Spleen (tissue), 11 donors: ENCODE measurements around the gene CCL22. TPM values are rescaled to one million over a fixed set of nuclear protein-coding genes. Genes with fewer than 3 reads are reported as not detected.
"Not testable (repeated sequence)": the region's sequence is repeated elsewhere in the genome, so short reads cannot be mapped to it uniquely, and the experiment has no call there.

ENCODE experiments used
- DNase-seq: peaks from one replicate; pipeline ENCODE4 v3.0.0-alpha.2; 2020
- H3K27ac ChIP-seq, 8 donors: fragments of 200-600 bp; sonication (generic) in 7 of 8; 1 replicate in 4 of 8; 2 replicates in 4 of 8; pipeline versions ENCODE4 v1.5.0 to v1.8.0; 2016 to 2021; ENCODE audit warnings: inconsistent platforms in 4 of 8, mild to moderate bottlenecking in 4 of 8, moderate library complexity in 1 of 8
- H3K27me3 ChIP-seq, 7 donors: fragments of 200-600 bp; sonication (generic) in 6 of 7; replicated peaks in 1 of 7; 1 replicate in 4 of 7; 2 replicates in 3 of 7; pipeline versions ENCODE4 v1.5.0 to v1.8.0; 2016 to 2021; ENCODE audit warnings: inconsistent platforms in 3 of 7, mild to moderate bottlenecking in 1 of 7
- H3K36me3 ChIP-seq, 6 donors: fragments of 200-600 bp; sonication (generic) in 5 of 6; 1 replicate in 4 of 6; 2 replicates in 2 of 6; pipeline versions ENCODE4 v1.5.0 to v1.8.0; 2016 to 2021; ENCODE audit warnings: inconsistent platforms in 2 of 6
- H3K4me1 ChIP-seq, 6 donors: fragments of 200-600 bp; sonication (generic) in 5 of 6; 1 replicate in 3 of 6; 2 replicates in 3 of 6; pipeline versions ENCODE4 v1.5.0 to v1.8.0; 2016 to 2021; ENCODE audit warnings: inconsistent platforms in 3 of 6
- H3K4me3 ChIP-seq, 8 donors: fragments of 200-600 bp; sonication (generic) in 7 of 8; 1 replicate in 4 of 8; 2 replicates in 4 of 8; pipeline versions ENCODE4 v1.5.0 to v1.8.0; 2016 to 2021; ENCODE audit warnings: inconsistent platforms in 4 of 8, mild to moderate bottlenecking in 4 of 8, moderate library complexity in 2 of 8
- H3K9me3 ChIP-seq, 8 donors: fragments of 200-600 bp; sonication (generic) in 7 of 8; 1 replicate in 4 of 8; 2 replicates in 4 of 8; pipeline versions ENCODE4 v1.5.0 to v1.8.0; 2016 to 2021; ENCODE audit warnings: inconsistent platforms in 4 of 8
- CTCF ChIP-seq, 11 experiments: fragments of 200-600 bp in 7 of 11; fragments of 450-650 bp in 4 of 11; sonication (generic) in 4 of 11; IDR thresholded peaks in 8 of 11; conservative IDR thresholded peaks in 3 of 11; 1 replicate in 7 of 11; 2 replicates in 4 of 11; pipeline versions ENCODE4 v1.4.0 to v1.8.0; 2016 to 2021; ENCODE audit warnings: antibody characterized with exemption in 11 of 11, inconsistent platforms in 4 of 11, mild to moderate bottlenecking in 1 of 11
- POLR2A ChIP-seq, 3 donors: fragments of 450-650 bp; IDR thresholded peaks; one replicate each; pipeline ENCODE4 v1.5.1; 2017; ENCODE audit warnings: antibody characterized with exemption in 3 of 3, mild to moderate bottlenecking in 1 of 3
- POLR2AphosphoS5 ChIP-seq, 3 donors: sonication (generic); formaldehyde crosslinking; IDR thresholded peaks; one replicate each; pipeline ENCODE4 v1.5.1; 2017; ENCODE audit warnings: antibody characterized with exemption in 3 of 3
- WGBS, 5 donors: extraction: QIAGEN DNeasy Blood & Tissue Kit in 3 of 5; methylation state at CpG; one replicate each; pipeline versions ENCODE4 v1.1.5 to v1.1.7; 2013 to 2018; 5-methylcytosine and 5-hydroxymethylcytosine counted together
- intact Hi-C: fragments of 100-400 bp; cut with DNase I; formaldehyde crosslinking; loops from one replicate; pipeline ENCODE4 v1.15.0; 2023; ENCODE audit warnings: low total_unique reads
- polyA plus RNA-seq, 3 donors: library from polyadenylated mRNA; stranded (reverse); fragments of 200-250 nt; gene quantifications; one replicate each; pipeline ENCODE4 v1.2.1, GENCODE V29; 2013
- total RNA-seq, 7 donors: library from RNA; depleted of rRNA in 3 of 7; stranded (reverse); fragments of >200 nt in 3 of 7; fragmentation: NEBNext Ultra II Directional in 4 of 7; extraction: Animal tissue kit (Norgen Biotek cat#: 25700) in 4 of 7; gene quantifications; one replicate each; pipeline versions ENCODE4 v1.1.0 to v1.2.1, GENCODE V29; 2016 to 2021
- donor health status: healthy with polysubstance abuse.
- donor health status: DM: no; HTN: no; CAD: no; lungs with moderate emphysema.
- donor health status: DM: no; HTN: no; CAD: no.
- donor health status: Bipolar disorder and iron deficiency.
- donor health status: healthy.
- donor health status: DM: no; HTN: no; CAD: no.
- donor health status: DM: yes; HTN: yes; CAD: no.

The CCL22 gene
- total and polyA plus RNA-seq, 10 donors: 0.51 to 6.9 (median 1.7) TPM

- Histone ChIP-seq H3K4me3 (no peak overlapping the region), H3K4me1 (no peaks in the 10 kb centered on the region), H3K9me3 (peaks cover 0 to 25% (median 3%) of the 10 kb centered on the region in 8 donors), H3K36me3 (no peaks in the 10 kb centered on the region), H3K27me3 (peaks cover 0 to 4% (median 0%) of the 10 kb centered on the region in 7 donors), H3K27ac (no peak overlapping the region)
- WGBS, 5 donors: 78 to 100% (median 97%) methylated on average over 1 of the region's 1 CpG
- intact Hi-C loops: no loop called here
- TF ChIP-seq POLR2AphosphoS5 (IDR thresholded peaks at IDR 0.05) (no peak), POLR2A (IDR thresholded peaks at IDR 0.05) (no peak), CTCF (IDR thresholded peaks at IDR 0.05 in 8 of 11, conservative IDR thresholded peaks at IDR 0.05 in 3 of 11) (no peak)
- DNase-seq: no peak
Measured at GRCh38 chr16:57333402-57333801, 25.2 kb upstream of the CCL22 start.

GRCh38 chr16:57335366-57335765, 23.2 kb upstream of the CCL22 start:
- 58 to 88% (median 83%) methylated on average over 4 of the region's 4 CpGs for WGBS, 5 donors
- Histone ChIP-seq H3K27ac (no peak overlapping the region), H3K27me3 (peaks cover 0 to 4% (median 0%) of the 10 kb centered on the region in 7 donors), H3K4me3 (no peak overlapping the region), H3K4me1 (peaks cover 0 to 12% (median 4%) of the 10 kb centered on the region in 6 donors), H3K36me3 (no peaks in the 10 kb centered on the region), H3K9me3 (peaks cover 0 to 25% (median 3%) of the 10 kb centered on the region in 8 donors)
- no peak for DNase-seq
- intact Hi-C loops: no loop called here
- no peak for TF ChIP-seq CTCF (IDR thresholded peaks at IDR 0.05 in 8 of 11, conservative IDR thresholded peaks at IDR 0.05 in 3 of 11)
- TF ChIP-seq POLR2A (IDR thresholded peaks at IDR 0.05): no peak
- no peak for TF ChIP-seq POLR2AphosphoS5 (IDR thresholded peaks at IDR 0.05)

GRCh38 chr16:57341062-57341440, 17.5 kb upstream of the CCL22 start:
- WGBS, 5 donors: 34 to 49% (median 41%) methylated on average over 6 of the region's 6 CpGs
- intact Hi-C loops: no loop called here
- no peak for DNase-seq
- no peak overlapping the region for H3K27ac ChIP-seq
- no peaks in the 10 kb centered on the region for H3K36me3 ChIP-seq
- peaks cover 0 to 13% (median 0%) of the 10 kb centered on the region in 8 donors for H3K9me3 ChIP-seq
- H3K4me3 ChIP-seq: no peak overlapping the region
- TF ChIP-seq POLR2AphosphoS5 (IDR thresholded peaks at IDR 0.05): no peak
- no peak for TF ChIP-seq POLR2A (IDR thresholded peaks at IDR 0.05)
- TF ChIP-seq CTCF (IDR thresholded peaks at IDR 0.05 in 8 of 11, conservative IDR thresholded peaks at IDR 0.05 in 3 of 11): no peak
- peaks cover 0 to 32% (median 7%) of the 10 kb centered on the region in 6 donors for H3K4me1 ChIP-seq
- peaks cover 0 to 16% (median 0%) of the 10 kb centered on the region in 7 donors for H3K27me3 ChIP-seq

GRCh38 chr16:57341441-57342303, 16.9 kb upstream of the CCL22 start:
- 51 to 70% (median 67%) methylated on average over 8 of the region's 8 CpGs for WGBS, 5 donors
- H3K27ac ChIP-seq: no peak overlapping the region

GRCh38 chr16:57342606-57343005, 16.0 kb upstream of the CCL22 start:
- intact Hi-C loops, H3K27ac ChIP-seq, H3K9me3 ChIP-seq, H3K36me3 ChIP-seq, H3K4me3 ChIP-seq, DNase-seq: not testable (repeated sequence)
- WGBS, 5 donors: 89 to 97% (median 95%) methylated on average over 9 of the region's 9 CpGs
- Histone ChIP-seq H3K4me1 (peaks cover 0 to 32% (median 7%) of the 10 kb centered on the region in 6 donors), H3K27me3 (peaks cover 0 to 18% (median 0%) of the 10 kb centered on the region in 7 donors)

More at GRCh38 chr16:57341441-57342303, 16.9 kb upstream of the CCL22 start:
- Histone ChIP-seq H3K4me1 (peaks cover 0 to 32% (median 7%) of the 10 kb centered on the region in 6 donors), H3K36me3 (no peaks in the 10 kb centered on the region), H3K9me3 (peaks cover 0 to 13% (median 0%) of the 10 kb centered on the region in 8 donors), H3K4me3 (no peak overlapping the region), H3K27me3 (peaks cover 0 to 16% (median 0%) of the 10 kb centered on the region in 7 donors)
- intact Hi-C loops: no loop called here
- DNase-seq: no peak
- TF ChIP-seq CTCF (IDR thresholded peaks at IDR 0.05 in 8 of 11, conservative IDR thresholded peaks at IDR 0.05 in 3 of 11) (no peak), POLR2A (IDR thresholded peaks at IDR 0.05) (no peak), POLR2AphosphoS5 (IDR thresholded peaks at IDR 0.05) (no peak)
